Large intestine (tissue), 3 donors: ENCODE results near the gene MUC15. TPM values are rescaled to one million over a fixed set of nuclear protein-coding genes. Genes with fewer than 3 reads are reported as not detected.
A peak's percentile ranks its signal among the peaks of the same experiment; 100 is the strongest.
"Not testable (repeated sequence)": the region's sequence is repeated elsewhere in the genome, so short reads cannot be mapped to it uniquely, and the experiment has no call there.

Source experiments
- DNase-seq, 2 donors: peaks; one replicate each; pipeline versions ENCODE4 v3.0.0 to v3.0.0-alpha.2; 2013
- H3K27ac ChIP-seq: one replicate; pipeline ENCODE4 v1.5.1; 2013; ENCODE audit warnings: low read length
- H3K27me3 ChIP-seq: 2 replicates; pipeline ENCODE4 v1.6.1; 2013; ENCODE audit warnings: low read length; ENCODE audit not compliant: control insufficient read depth, insufficient read depth
- H3K36me3 ChIP-seq: 2 replicates; pipeline ENCODE4 v1.6.1; 2013; ENCODE audit warnings: low read length; ENCODE audit not compliant: control insufficient read depth, insufficient read depth
- H3K4me1 ChIP-seq: one replicate; pipeline ENCODE4 v1.6.1; 2013; ENCODE audit warnings: low read length; ENCODE audit not compliant: control insufficient read depth, insufficient read depth
- H3K4me3 ChIP-seq: one replicate; pipeline ENCODE4 v1.5.1; 2013; ENCODE audit warnings: low read length
- H3K9me3 ChIP-seq: one replicate; pipeline ENCODE4 v1.6.1; 2013; ENCODE audit warnings: mild to moderate bottlenecking, low read depth, low read length, moderate library complexity; ENCODE audit not compliant: control insufficient read depth
- WGBS: methylation state at CpG from one replicate; pipeline ENCODE4 v1.1.5; 2013; ENCODE audit warnings: low lambda C conversion rate; ENCODE audit not compliant: insufficient coverage; 5-methylcytosine and 5-hydroxymethylcytosine counted together
- polyA plus RNA-seq: library from polyadenylated mRNA; unstranded; fragments of 120-200 nt; gene quantifications from one replicate; pipeline ENCODE4 v1.2.1, GENCODE V29; 2013

The MUC15 gene
- polyA plus RNA-seq, 1 donor: not detected

DNA sequence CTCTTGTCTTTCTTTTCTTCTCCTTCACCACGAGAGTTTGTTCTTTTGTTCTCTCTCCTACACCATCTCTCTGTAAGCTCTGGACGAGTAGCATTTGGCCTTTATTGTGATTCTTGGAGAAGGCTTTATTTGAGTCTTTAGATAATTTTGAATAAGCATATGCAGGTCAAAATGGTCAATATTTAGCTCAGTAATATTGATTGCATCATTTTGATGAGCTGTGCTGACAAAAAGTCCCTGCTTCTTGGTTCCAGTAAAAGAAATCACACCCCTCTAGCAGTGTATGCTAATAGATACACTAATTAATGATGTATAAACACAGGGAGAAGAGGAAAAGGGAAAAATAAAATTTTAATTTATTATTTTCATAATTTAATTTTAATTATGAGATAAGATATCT, 25.8 kb upstream of the MUC15 start:
- H3K27ac ChIP-seq: no peak overlapping the region
- no peaks in the 10 kb centered on the region for H3K9me3 ChIP-seq
- no CpG with 5 or more reads among the region's 2 CpGs for whole genome bisulfite sequencing
- DNase-seq: no peak
- peaks cover 11% of the 10 kb centered on the region for H3K4me1 ChIP-seq
- no peaks in the 10 kb centered on the region for H3K36me3 ChIP-seq
- H3K4me3 ChIP-seq: no peak overlapping the region
- H3K27me3 ChIP-seq: no peaks in the 10 kb centered on the region

DNA sequence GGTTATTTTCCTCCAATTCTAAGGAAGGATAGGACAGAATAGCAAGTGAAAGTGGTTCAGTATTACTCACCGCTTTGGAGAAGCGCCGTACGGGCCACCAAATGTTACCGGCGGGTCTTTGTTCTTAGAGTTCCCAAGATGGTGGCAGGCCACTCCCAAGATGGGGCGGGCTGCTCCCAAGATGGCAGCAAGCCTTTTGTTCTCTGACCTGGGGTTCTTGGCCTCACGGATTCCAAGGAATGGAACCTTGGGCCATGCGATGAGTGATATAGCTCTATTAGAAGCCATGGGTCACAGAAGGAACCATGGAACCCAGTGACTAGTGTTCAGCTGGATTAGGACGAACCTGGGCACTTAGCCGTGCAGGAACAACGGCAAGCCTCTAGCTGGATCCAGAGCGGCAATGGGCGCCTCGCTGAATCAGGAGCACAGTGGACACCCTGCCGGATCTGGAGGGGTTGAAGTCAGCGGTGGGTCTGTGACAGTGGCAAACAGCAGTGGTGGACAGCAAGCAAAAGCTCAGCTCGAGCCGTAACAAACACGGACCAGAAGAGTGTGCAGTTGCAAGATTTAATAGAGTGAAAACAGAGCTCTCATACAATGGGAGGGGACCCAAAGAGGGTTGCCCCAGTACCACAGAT, 25.1 kb upstream of the MUC15 start:
- not testable (repeated sequence) for H3K27me3 ChIP-seq, H3K27ac ChIP-seq, H3K4me3 ChIP-seq, H3K36me3 ChIP-seq, H3K9me3 ChIP-seq, DNase-seq
- WGBS: 100% methylated on average over 2 of the region's 20 CpGs
- peaks cover 11% of the 10 kb centered on the region for H3K4me1 ChIP-seq

DNA sequence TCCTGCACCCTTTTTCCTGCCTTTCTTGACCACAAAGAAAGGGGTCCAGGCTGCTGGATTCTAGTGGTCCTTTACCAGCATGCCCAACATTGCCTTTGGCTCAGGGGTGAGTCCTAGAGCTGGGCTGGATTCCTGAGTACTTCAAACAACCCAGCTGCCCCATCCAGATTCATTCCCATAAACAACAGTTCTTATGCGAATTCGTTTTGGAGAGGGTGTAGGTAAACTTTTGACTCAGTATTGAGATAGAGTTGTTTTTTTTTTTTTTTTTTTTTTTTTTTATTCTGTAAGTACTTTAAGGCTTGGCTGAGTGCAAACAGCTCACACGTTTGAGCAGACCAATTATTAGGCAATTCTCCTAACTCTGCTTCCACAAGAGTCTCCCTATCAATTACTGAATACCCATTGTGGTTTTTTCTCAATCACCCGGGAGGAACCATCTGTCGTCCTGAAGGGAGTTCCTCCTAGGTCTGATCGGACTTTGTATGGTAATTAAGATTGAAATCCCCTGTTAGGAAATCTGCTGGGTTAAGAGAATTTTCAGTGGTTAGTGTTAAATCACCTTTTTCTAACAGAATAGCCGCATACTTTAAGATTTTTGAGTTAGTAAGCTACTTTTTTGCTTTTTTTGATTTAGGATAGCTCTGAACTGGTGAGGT, 23.3 kb upstream of the MUC15 start:
- not testable (repeated sequence) for H3K9me3 ChIP-seq, H3K4me3 ChIP-seq, H3K36me3 ChIP-seq, H3K27me3 ChIP-seq, H3K27ac ChIP-seq
- peak; percentile 31 to 69 for DNase-seq
- peaks cover 11% of the 10 kb centered on the region for H3K4me1 ChIP-seq
- 70% methylated on average over 3 of the region's 7 CpGs for WGBS

DNA sequence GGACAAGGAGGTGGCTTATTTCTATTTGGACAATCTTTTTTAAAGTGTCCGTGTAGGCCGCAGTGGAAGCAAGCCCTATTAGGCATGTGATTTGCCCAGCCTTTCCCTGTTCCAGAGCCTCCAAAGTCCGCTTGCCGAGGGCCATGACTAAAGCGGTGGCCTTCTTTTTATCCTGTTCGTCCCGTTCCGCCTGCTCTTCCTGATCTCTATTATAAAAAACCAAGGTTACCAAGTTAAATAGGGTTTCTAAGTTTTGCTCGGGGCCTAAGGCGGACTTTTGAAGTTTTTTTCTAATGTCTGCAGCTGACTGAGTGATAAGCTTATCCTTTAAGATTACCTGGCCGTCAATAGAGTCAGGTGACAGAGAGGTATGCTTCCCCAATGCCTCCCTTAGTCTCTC, 21.6 kb upstream of the MUC15 start:
- H3K4me1 ChIP-seq: peaks cover 11% of the 10 kb centered on the region
- no CpG with 5 or more reads among the region's 11 CpGs for WGBS
- H3K4me3 ChIP-seq: no peak overlapping the region
- H3K36me3 ChIP-seq: no peaks in the 10 kb centered on the region
- peaks cover 2% of the 10 kb centered on the region for H3K9me3 ChIP-seq
- peak overlapping the region; percentile 40 for H3K27ac ChIP-seq
- peak; percentile 53 to 83 for DNase-seq
- H3K27me3 ChIP-seq: no peaks in the 10 kb centered on the region

DNA sequence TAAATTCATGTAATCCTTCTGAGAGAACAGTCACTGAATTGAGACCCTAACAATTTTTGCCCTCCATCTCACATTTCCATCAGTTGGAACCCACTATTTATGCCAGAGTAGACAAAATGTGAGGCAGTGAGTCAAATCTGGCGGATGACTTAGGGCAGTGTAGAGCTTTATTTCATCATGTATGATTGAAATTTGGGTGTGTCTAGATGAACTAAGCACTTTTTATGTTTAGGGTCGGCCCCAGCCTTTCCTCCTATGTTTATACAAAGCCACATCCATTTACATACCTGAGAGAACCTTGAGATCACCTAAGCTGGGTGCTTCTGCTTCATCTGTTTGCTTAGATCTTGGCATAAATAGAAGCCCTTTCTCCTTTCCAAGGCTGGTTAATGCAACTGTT, 15.0 kb upstream of the MUC15 start:
- Histone ChIP-seq H3K4me3 (no peak overlapping the region), H3K27me3 (no peaks in the 10 kb centered on the region), H3K4me1 (no peaks in the 10 kb centered on the region), H3K9me3 (peaks cover 2% of the 10 kb centered on the region), H3K27ac (no peak overlapping the region), H3K36me3 (no peaks in the 10 kb centered on the region)
- DNase-seq: no peak
- WGBS: no CpG with 5 or more reads among the region's 2 CpGs

DNA sequence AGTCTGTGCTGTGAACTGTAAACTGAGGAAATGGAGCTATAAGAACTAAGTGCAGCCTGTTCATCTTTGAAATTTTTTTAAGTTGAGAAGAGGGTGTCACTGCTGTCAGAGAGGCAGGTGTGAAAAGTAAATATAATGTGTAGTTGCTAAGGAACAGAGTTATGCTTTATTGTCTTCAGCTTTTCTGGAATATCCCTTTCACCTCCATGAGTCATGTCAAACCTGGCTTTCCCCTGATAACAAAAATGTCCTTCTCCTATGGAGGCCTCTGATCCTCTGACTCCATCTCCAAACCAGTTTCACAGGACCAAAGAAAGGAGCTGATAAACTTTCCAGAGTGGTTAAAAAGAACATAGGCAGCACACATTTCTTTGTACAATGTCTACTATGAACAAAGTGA, 12.8 kb upstream of the MUC15 start:
- Histone ChIP-seq H3K9me3 (no peaks in the 10 kb centered on the region), H3K27ac (no peak overlapping the region), H3K27me3 (no peaks in the 10 kb centered on the region), H3K36me3 (no peaks in the 10 kb centered on the region), H3K4me3 (no peak overlapping the region), H3K4me1 (no peaks in the 10 kb centered on the region)
- peak in 1 of 2 donors; percentile 33 for DNase-seq

DNA sequence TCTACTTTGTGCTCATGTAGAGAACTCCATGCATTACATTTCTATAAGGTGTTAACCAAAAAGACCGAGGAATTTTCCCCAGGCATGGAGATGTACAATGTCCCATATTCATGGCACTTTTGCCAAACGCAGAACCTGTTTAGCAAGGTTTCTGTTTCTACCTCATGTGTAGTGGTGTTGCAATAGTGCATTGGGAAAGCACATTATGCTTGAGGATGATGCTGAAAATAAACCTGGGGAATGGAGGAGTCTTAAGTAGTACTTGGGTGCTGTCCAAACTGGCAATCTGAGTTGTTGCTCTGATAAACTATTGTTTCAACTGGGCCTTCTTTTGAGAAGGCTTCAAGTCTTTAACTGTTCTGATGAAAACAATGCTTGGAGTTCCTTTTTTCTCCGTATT, 11.5 kb upstream of the MUC15 start:
- H3K9me3 ChIP-seq: no peaks in the 10 kb centered on the region
- H3K4me3 ChIP-seq: no peak overlapping the region
- H3K27me3 ChIP-seq: no peaks in the 10 kb centered on the region
- no peaks in the 10 kb centered on the region for H3K36me3 ChIP-seq
- 92% methylated on average over 2 of the region's 3 CpGs for WGBS
- no peak overlapping the region for H3K27ac ChIP-seq
- no peaks in the 10 kb centered on the region for H3K4me1 ChIP-seq
- peak; percentile 24 to 54 for DNase-seq

DNA sequence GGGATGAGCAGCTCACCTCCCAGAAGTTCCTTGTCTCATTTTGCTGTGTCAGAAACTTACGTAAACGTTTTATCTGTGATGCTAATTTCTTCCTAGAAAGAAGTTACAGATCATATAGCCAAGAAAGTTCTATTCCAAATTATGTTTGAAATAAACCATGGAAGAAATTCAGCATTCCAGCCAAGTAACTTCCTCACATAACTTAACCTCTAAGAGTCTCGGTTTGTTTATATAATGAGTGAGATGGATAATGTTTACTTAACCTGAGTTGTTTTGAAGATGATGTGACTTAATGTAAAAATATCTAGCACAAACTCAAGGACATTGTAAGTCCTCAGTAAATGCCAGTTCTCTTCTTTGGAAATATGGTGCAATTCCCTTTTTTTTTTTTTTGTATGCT, 8.9 kb upstream of the MUC15 start:
- H3K4me3 ChIP-seq: no peak overlapping the region
- no peaks in the 10 kb centered on the region for H3K4me1 ChIP-seq
- no peaks in the 10 kb centered on the region for H3K9me3 ChIP-seq
- H3K27ac ChIP-seq: no peak overlapping the region
- no peak for DNase-seq
- 60% methylated on average over 2 of the region's 3 CpGs for WGBS
- H3K36me3 ChIP-seq: no peaks in the 10 kb centered on the region
- no peaks in the 10 kb centered on the region for H3K27me3 ChIP-seq

DNA sequence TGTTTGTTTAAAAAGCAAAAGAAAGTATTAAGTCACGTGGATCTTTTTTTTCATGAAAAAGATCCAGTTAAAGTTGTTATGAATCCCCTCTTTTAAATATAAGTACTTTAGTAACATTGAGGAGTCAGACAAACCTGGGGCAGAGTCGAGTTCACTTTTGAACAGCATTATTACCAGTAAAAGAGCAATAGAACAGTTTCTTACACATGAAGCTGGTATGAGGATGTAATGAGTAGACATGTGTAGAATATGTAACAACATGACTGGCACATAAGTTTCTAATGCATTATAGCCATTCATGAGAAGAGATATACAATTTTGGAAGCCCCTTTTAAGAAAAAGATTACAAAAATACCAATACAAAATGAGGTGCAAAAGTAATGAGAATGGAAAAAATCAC, 7.6 kb upstream of the MUC15 start:
- H3K27me3 ChIP-seq: no peaks in the 10 kb centered on the region
- H3K4me1 ChIP-seq: no peaks in the 10 kb centered on the region
- H3K4me3 ChIP-seq: no peak overlapping the region
- no peak overlapping the region for H3K27ac ChIP-seq
- H3K36me3 ChIP-seq: no peaks in the 10 kb centered on the region
- 100% methylated on average over 2 of the region's 2 CpGs for WGBS
- DNase-seq: no peak
- no peaks in the 10 kb centered on the region for H3K9me3 ChIP-seq

DNA sequence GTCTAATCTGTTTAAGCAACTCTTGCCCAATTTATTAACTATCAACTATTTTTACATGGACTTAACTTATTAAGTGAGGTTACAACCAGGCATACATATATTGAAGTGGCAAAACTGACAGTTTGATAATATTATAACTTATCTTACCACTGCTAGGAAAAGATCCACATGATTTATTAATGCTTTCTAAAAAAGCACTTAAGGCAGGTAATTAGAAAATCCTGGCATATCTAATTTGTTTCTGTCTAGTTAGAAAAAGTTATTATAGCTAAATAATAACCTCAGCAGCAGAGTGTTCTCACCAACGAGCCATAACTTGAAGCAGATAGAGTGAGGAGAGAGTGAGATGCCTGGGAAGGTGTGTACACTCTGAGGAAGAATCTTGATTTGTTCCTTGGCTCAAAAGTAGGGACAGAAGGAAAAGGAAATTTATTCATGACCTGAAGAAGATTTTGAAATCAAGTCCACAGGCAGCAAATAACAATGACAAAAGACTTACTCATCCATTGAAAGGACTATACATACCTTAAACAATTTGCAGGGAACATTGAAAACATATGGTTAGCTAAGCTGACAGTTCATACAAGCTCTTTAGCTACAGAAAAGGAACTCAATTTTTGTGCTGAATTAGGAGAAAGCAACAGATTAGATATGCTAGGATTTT, 7.1 kb upstream of the MUC15 start:
- Histone ChIP-seq H3K27me3 (no peaks in the 10 kb centered on the region), H3K9me3 (no peaks in the 10 kb centered on the region), H3K36me3 (no peaks in the 10 kb centered on the region), H3K27ac (no peak overlapping the region), H3K4me1 (no peaks in the 10 kb centered on the region), H3K4me3 (no peak overlapping the region)
- WGBS: no CpG with 5 or more reads among the region's 1 CpG
- DNase-seq: no peak

DNA sequence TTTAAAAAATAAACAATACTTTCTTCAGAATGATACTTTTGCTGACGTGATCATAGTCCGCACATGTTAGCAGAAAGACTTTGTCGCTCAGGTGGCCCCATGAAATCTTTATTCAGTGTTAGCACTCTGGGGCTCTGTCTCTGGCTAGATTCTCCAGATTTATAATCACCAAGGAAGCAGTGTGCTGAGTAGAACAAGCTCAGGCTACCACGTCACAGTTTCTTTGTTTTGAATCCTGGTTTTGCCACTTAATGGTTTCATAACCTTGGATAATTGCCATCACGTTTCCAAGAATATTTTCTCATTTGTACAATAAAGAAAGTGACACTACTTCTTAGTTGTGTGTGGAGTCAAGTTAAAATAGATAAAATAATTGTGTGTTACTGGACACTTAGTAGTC, 3.9 kb upstream of the MUC15 start:
- Histone ChIP-seq H3K27ac (no peak overlapping the region), H3K9me3 (no peaks in the 10 kb centered on the region), H3K4me3 (no peak overlapping the region), H3K36me3 (no peaks in the 10 kb centered on the region), H3K4me1 (no peaks in the 10 kb centered on the region), H3K27me3 (no peaks in the 10 kb centered on the region)
- WGBS: 100% methylated on average over 1 of the region's 5 CpGs
- DNase-seq: no peak
